Activated CD8-positive, alpha-beta memory T cell treated with anti-CD3 and anti-CD28 coated beads, Interleukin-2, amount 50 U/mL, for 1 hour (primary cell): ENCODE results near the gene ZNFX1.
"Not testable (repeated sequence)": the region's sequence is repeated elsewhere in the genome, so short reads cannot be mapped to it uniquely, and the experiment has no call there.

Experiments used
- DNase-seq: peaks from one replicate; pipeline ENCODE4 v3.0.0-alpha.2; 2020; ENCODE audit errors: extremely low read depth

Gene ZNFX1

GRCh38 chr20:49210101-49210756 lies 67.6 kb downstream of the ZNFX1 start:
- no peak for DNase-seq

- no peak for DNase-seq
Observed at GRCh38 chr20:49207076-49207475, 70.8 kb downstream of the ZNFX1 start.

DNA sequence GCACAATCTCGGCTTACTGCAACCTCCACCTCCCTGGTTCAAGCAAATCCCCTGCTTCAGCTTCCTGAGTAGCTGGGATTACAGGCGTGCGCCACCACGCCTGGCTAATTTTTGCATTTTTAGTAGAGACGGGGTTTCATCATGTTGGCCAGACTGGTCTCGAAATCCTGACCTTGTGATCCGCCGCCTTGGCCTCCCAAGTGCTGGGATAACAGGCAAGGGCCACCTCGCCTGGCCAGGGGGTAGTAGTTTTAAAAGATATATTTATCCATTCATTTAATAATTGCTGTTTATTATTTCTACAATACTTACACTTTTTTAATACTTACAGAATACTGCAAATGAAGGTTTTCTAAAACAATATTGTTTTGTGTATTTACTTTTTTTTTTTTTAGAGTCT lies 74.1 kb downstream of the ZNFX1 start:
- DNase-seq = no peak

DNA sequence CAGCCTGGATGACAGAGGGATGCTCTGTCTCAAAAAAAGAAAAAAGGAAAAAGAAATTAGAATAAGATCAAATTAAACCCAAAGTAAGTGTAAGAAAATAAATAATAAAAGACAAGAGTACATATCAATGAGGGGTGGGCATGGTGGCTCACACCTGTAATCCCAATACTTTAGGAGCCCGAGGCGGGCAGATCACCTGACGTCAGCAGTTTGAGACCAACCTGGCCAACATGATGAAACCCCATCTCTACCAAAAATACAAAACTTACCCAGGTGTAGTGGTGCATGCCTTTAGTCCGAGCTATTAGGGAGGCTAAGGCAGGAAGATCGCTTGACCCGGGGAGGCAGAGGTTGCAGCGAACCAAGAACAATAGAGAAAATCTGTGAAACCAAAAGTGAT lies 74.8 kb downstream of the ZNFX1 start:
- DNase-seq = no peak

GRCh38 chr20:49199729-49200293 lies 78.0 kb downstream of the ZNFX1 start:
- no peak for DNase-seq

- not testable (repeated sequence) for DNase-seq
Observed at GRCh38 chr20:49192944-49193518, 84.8 kb downstream of the ZNFX1 start.
